Activated T-cell treated with anti-CD3 and anti-CD28 coated beads, Interleukin-2, amount 50 U/mL, for 72 hours (primary cell): ENCODE data around the gene ELL. TPM values are rescaled to one million over a fixed set of nuclear protein-coding genes. Genes with fewer than 3 reads are reported as not detected.
A peak's percentile ranks its signal among the peaks of the same experiment; 100 is the strongest.
"Not testable (repeated sequence)": the region's sequence is repeated elsewhere in the genome, so short reads cannot be mapped to it uniquely, and the experiment has no call there.

ENCODE experiments used
- ATAC-seq, 2 donors: fragments of 150-1000 bp; cut with Tn5 transposase; replicated peaks in 1 of 2; 2 replicates each; pipeline ENCODE4 v1.10.0; 2021; ENCODE audit warnings: moderate library complexity in 2 of 2, mild to moderate bottlenecking in 1 of 2
- DNase-seq, 2 donors: peaks; one replicate each; pipeline ENCODE4 v3.0.0; 2021 to 2022; ENCODE audit warnings: mixed read lengths in 1 of 2
- H3K27ac Mint-ChIP-seq: one replicate; pipeline ENCODE4 v1.8.0; 2022; ENCODE audit warnings: mild to moderate bottlenecking, moderate library complexity, mixed read lengths
- H3K27me3 Mint-ChIP-seq: one replicate; pipeline ENCODE4 v1.8.0; 2022; ENCODE audit warnings: low read depth, mixed read lengths
- H3K36me3 Mint-ChIP-seq, 2 donors: one replicate each; pipeline ENCODE4 v1.8.0; 2022; ENCODE audit warnings: mixed read lengths in 2 of 2, mild to moderate bottlenecking in 1 of 2; ENCODE audit not compliant: insufficient read depth in 2 of 2
- H3K4me1 Mint-ChIP-seq: one replicate; pipeline ENCODE4 v1.8.0; 2022; ENCODE audit warnings: low read depth, mixed read lengths
- H3K4me3 Mint-ChIP-seq, 2 donors: one replicate each; pipeline ENCODE4 v1.8.0; 2022; ENCODE audit warnings: mild to moderate bottlenecking in 2 of 2, mixed read lengths in 2 of 2, moderate library complexity in 2 of 2
- H3K9me3 Mint-ChIP-seq, 2 donors: one replicate each; pipeline ENCODE4 v1.8.0; 2022; ENCODE audit warnings: mixed read lengths in 2 of 2
- total RNA-seq, 2 donors: library from RNA; stranded (reverse); gene quantifications; one replicate each; pipeline ENCODE4 v1.2.3, GENCODE V29; 2022

The ELL gene
- total RNA-seq, 2 donors from 2014 or later, result 25.9 to 32.3 TPM

- ATAC-seq (no peak), DNase-seq (peak; percentile 23 to 25)
- H3K27ac Mint-ChIP-seq, result peak overlapping the region; percentile 95
- no peaks in the 10 kb centered on the region for H3K9me3 Mint-ChIP-seq
- peaks cover 0 to 8% of the 10 kb centered on the region in 2 donors for H3K36me3 Mint-ChIP-seq
- peaks cover 34% of the 10 kb centered on the region for H3K4me1 Mint-ChIP-seq
- peak overlapping the region; percentile 90 to 93 for H3K4me3 Mint-ChIP-seq
- no peaks in the 10 kb centered on the region for H3K27me3 Mint-ChIP-seq
Observed at GRCh38 chr19:18541992-18542940, 20.4 kb upstream of the ELL start.

GRCh38 chr19:18541258-18541991, 19.6 kb upstream of the ELL start:
- H3K4me3 Mint-ChIP-seq, result peak overlapping the region; percentile 90 to 93

GRCh38 chr19:18540200-18540599, 18.3 kb upstream of the ELL start:
- not testable (repeated sequence) for ATAC-seq, DNase-seq, H3K27me3 Mint-ChIP-seq, H3K9me3 Mint-ChIP-seq, H3K27ac Mint-ChIP-seq, H3K4me3 Mint-ChIP-seq
- H3K4me1 Mint-ChIP-seq, result peaks cover 32% of the 10 kb centered on the region
- peaks cover 0 to 14% of the 10 kb centered on the region in 2 donors for H3K36me3 Mint-ChIP-seq

More at GRCh38 chr19:18541258-18541991, 19.6 kb upstream of the ELL start:
- H3K9me3 Mint-ChIP-seq, result no peaks in the 10 kb centered on the region
- H3K36me3 Mint-ChIP-seq, result peaks cover 0 to 12% of the 10 kb centered on the region in 2 donors
- peaks cover 34% of the 10 kb centered on the region for H3K4me1 Mint-ChIP-seq
- peak overlapping the region; percentile 95 for H3K27ac Mint-ChIP-seq
- ATAC-seq, result no peak
- no peak for DNase-seq
- no peaks in the 10 kb centered on the region for H3K27me3 Mint-ChIP-seq

- Mint-ChIP-seq H3K4me1 (peaks cover 24% of the 10 kb centered on the region), H3K4me3 (no peak overlapping the region), H3K9me3 (no peaks in the 10 kb centered on the region), H3K27me3 (no peaks in the 10 kb centered on the region), H3K36me3 (peaks cover 0 to 14% of the 10 kb centered on the region in 2 donors), H3K27ac (no peak overlapping the region)
- DNase-seq (no peak), ATAC-seq (no peak)
Observed at GRCh38 chr19:18539372-18539771, 17.5 kb upstream of the ELL start.

GRCh38 chr19:18538115-18538514, 16.2 kb upstream of the ELL start:
- Mint-ChIP-seq H3K36me3 (peaks cover 0 to 16% of the 10 kb centered on the region in 2 donors), H3K4me3 (no peak overlapping the region), H3K27ac (no peak overlapping the region)

GRCh38 chr19:18537431-18537830, 15.6 kb upstream of the ELL start:
- no peaks in the 10 kb centered on the region for H3K9me3 Mint-ChIP-seq

More at GRCh38 chr19:18538115-18538514, 16.2 kb upstream of the ELL start:
- Mint-ChIP-seq H3K9me3 (no peaks in the 10 kb centered on the region), H3K27me3 (no peaks in the 10 kb centered on the region), H3K4me1 (peaks cover 17% of the 10 kb centered on the region)
- no peak for DNase-seq
- no peak for ATAC-seq

GRCh38 chr19:18536475-18536874, 14.6 kb upstream of the ELL start:
- Mint-ChIP-seq H3K36me3 (peaks cover 0 to 13% of the 10 kb centered on the region in 2 donors), H3K9me3 (no peaks in the 10 kb centered on the region), H3K4me3 (no peak overlapping the region), H3K27ac (no peak overlapping the region), H3K27me3 (no peaks in the 10 kb centered on the region), H3K4me1 (peaks cover 6% of the 10 kb centered on the region)
- DNase-seq (no peak), ATAC-seq (no peak)

More at GRCh38 chr19:18537431-18537830, 15.6 kb upstream of the ELL start:
- Mint-ChIP-seq H3K27ac (no peak overlapping the region), H3K36me3 (peaks cover 0 to 14% of the 10 kb centered on the region in 2 donors), H3K4me1 (peaks cover 14% of the 10 kb centered on the region), H3K27me3 (no peaks in the 10 kb centered on the region), H3K4me3 (no peak overlapping the region)
- no peak for ATAC-seq
- DNase-seq, result no peak

- Mint-ChIP-seq H3K27ac (no peak overlapping the region), H3K4me1 (no peaks in the 10 kb centered on the region), H3K4me3 (no peak overlapping the region), H3K27me3 (no peaks in the 10 kb centered on the region), H3K36me3 (peaks cover 0 to 11% of the 10 kb centered on the region in 2 donors), H3K9me3 (no peaks in the 10 kb centered on the region)
- DNase-seq, result no peak
- ATAC-seq, result no peak
Observed at GRCh38 chr19:18533058-18533457, 11.2 kb upstream of the ELL start.

- H3K9me3 Mint-ChIP-seq, result no peaks in the 10 kb centered on the region
- no peak for ATAC-seq
- no peaks in the 10 kb centered on the region for H3K27me3 Mint-ChIP-seq
- H3K4me1 Mint-ChIP-seq, result no peaks in the 10 kb centered on the region
- H3K4me3 Mint-ChIP-seq, result no peak overlapping the region
- DNase-seq, result no peak
- H3K27ac Mint-ChIP-seq, result no peak overlapping the region
- peaks cover 0 to 11% of the 10 kb centered on the region in 2 donors for H3K36me3 Mint-ChIP-seq
Observed at GRCh38 chr19:18532168-18532890, 10.5 kb upstream of the ELL start.

- no peak overlapping the region for H3K27ac Mint-ChIP-seq
- DNase-seq (no peak), ATAC-seq (no peak)
- no peaks in the 10 kb centered on the region for H3K9me3 Mint-ChIP-seq
- no peaks in the 10 kb centered on the region for H3K27me3 Mint-ChIP-seq
- no peak overlapping the region for H3K4me3 Mint-ChIP-seq
- no peaks in the 10 kb centered on the region for H3K4me1 Mint-ChIP-seq
- H3K36me3 Mint-ChIP-seq, result peaks cover 0 to 7% of the 10 kb centered on the region in 2 donors
Observed at GRCh38 chr19:18531485-18531884, 9.6 kb upstream of the ELL start.

GRCh38 chr19:18529782-18530181, 7.9 kb upstream of the ELL start:
- Mint-ChIP-seq H3K36me3 (peaks cover 0 to 5% of the 10 kb centered on the region in 2 donors), H3K9me3 (no peaks in the 10 kb centered on the region), H3K4me1 (no peaks in the 10 kb centered on the region), H3K4me3 (no peak overlapping the region), H3K27ac (no peak overlapping the region), H3K27me3 (no peaks in the 10 kb centered on the region)
- DNase-seq (no peak), ATAC-seq (no peak)

GRCh38 chr19:18526316-18526715, 4.4 kb upstream of the ELL start:
- no peaks in the 10 kb centered on the region for H3K9me3 Mint-ChIP-seq
- no peak overlapping the region for H3K4me3 Mint-ChIP-seq
- peaks cover 9% of the 10 kb centered on the region for H3K4me1 Mint-ChIP-seq
- H3K36me3 Mint-ChIP-seq, result peaks cover 2 to 4% of the 10 kb centered on the region in 2 donors
- no peak for ATAC-seq
- no peak for DNase-seq
- H3K27ac Mint-ChIP-seq, result no peak overlapping the region
- no peaks in the 10 kb centered on the region for H3K27me3 Mint-ChIP-seq
